ENCODE measurements around the gene NOP53. TPM values are rescaled to one million over a fixed set of nuclear protein-coding genes. Genes with fewer than 3 reads are reported as not detected.

Gene NOP53
- total RNA-seq, 4 donors from 2014 or later, result 154 to 426 (median 281) TPM

GRCh38 chr19:47740866-47741519 is 4.4 kb upstream of the NOP53 start:
- TF ChIP-seq CTCF (IDR thresholded peaks at IDR 0.05; ENCODE audit: low read depth), result no peak

GRCh38 chr19:47741544-47742140 is 3.7 kb upstream of the NOP53 start:
- no peak for TF ChIP-seq CTCF (IDR thresholded peaks at IDR 0.05; ENCODE audit: low read depth)

- TF ChIP-seq CTCF (IDR thresholded peaks at IDR 0.05; ENCODE audit: low read depth), result no peak
These were observed 2.7 kb upstream of the NOP53 start for GRCh38 chr19:47742634-47743033.

- TF ChIP-seq CTCF (IDR thresholded peaks at IDR 0.05; ENCODE audit: low read depth), result no peak
These were observed 4.0 kb downstream of the NOP53 start for GRCh38 chr19:47749326-47749725.

- no peak for TF ChIP-seq CTCF (IDR thresholded peaks at IDR 0.05; ENCODE audit: low read depth)
These were observed 5.4 kb downstream of the NOP53 start for GRCh38 chr19:47750752-47751151.

- TF ChIP-seq CTCF (IDR thresholded peaks at IDR 0.05; ENCODE audit: low read depth), result no peak
These were observed 7.3 kb downstream of the NOP53 start for GRCh38 chr19:47752440-47753211.
